Epithelial cell of esophagus (primary cell): ENCODE data around the gene NKX6-1.

Experiments used
- DNase-seq: peaks from one replicate; pipeline ENCODE4 v3.0.0; 2010; ENCODE audit warnings: low read depth
- H3K4me3 ChIP-seq: 2 replicates; pipeline ENCODE4 v1.5.1; 2011; ENCODE audit warnings: mild to moderate bottlenecking, low read length, control low read depth
- TF ChIP-seq, protein P1 (sequence below): IDR thresholded peaks from 2 replicates; pipeline ENCODE4 v1.5.1; 2011; ENCODE audit warnings: low read depth, mild to moderate bottlenecking, low read length, control low read depth, inconsistent platforms; ENCODE audit not compliant: insufficient read depth; ENCODE audit errors: missing control alignments

Gene NKX6-1

DNA sequence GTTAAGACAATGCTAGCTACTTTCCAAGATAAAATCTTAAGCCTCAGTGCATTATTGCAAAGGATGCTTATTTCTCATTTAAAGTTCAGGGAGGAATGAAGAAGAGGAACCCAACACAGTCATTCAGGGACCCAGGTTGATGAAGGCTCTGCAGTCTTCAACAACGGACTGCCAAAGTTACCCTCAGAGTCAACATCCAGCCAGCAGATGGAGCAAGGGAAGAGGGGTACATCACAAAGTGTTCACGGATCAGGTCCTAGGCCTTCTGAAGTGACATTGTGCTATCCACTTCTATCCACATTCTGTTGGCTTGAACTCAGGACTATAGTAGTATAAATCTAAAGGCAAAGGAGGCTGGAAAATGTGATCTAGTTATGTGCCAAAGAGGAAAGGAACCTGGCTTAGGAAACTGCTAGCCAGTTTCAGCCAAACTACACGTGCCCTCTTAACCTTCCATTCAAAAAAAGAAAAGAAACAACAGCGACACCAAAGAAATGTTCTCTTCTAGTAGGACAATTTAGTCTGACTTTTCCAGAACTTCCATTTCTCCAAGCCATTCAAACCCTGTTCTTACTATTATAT, 28.8 kb downstream of the NKX6-1 start:
- TF ChIP-seq, protein P1, sequence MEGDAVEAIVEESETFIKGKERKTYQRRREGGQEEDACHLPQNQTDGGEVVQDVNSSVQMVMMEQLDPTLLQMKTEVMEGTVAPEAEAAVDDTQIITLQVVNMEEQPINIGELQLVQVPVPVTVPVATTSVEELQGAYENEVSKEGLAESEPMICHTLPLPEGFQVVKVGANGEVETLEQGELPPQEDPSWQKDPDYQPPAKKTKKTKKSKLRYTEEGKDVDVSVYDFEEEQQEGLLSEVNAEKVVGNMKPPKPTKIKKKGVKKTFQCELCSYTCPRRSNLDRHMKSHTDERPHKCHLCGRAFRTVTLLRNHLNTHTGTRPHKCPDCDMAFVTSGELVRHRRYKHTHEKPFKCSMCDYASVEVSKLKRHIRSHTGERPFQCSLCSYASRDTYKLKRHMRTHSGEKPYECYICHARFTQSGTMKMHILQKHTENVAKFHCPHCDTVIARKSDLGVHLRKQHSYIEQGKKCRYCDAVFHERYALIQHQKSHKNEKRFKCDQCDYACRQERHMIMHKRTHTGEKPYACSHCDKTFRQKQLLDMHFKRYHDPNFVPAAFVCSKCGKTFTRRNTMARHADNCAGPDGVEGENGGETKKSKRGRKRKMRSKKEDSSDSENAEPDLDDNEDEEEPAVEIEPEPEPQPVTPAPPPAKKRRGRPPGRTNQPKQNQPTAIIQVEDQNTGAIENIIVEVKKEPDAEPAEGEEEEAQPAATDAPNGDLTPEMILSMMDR, result no peak
- DNase-seq, result no peak
- no peak overlapping the region for H3K4me3 ChIP-seq

DNA sequence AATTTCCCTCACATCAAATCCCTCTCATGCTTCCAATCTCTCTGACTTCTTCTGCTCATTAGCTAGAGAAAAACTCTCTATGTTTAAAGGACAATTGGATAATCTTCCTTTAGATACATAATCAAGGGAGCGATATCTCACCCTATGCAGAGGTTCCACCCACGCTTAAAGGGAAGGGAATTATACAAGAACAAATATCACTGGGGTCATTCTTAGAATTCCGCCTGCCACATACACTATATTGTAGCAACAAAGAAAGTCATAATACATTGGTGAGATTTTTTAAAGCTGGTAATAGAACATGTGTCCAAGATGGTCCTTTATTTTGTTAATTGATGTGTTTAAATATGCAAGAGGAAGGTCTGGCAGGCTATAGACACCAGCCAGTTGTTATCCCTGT, 31.5 kb downstream of the NKX6-1 start:
- TF ChIP-seq, protein P1, result no peak
- H3K4me3 ChIP-seq, result no peak overlapping the region
- DNase-seq, result no peak

DNA sequence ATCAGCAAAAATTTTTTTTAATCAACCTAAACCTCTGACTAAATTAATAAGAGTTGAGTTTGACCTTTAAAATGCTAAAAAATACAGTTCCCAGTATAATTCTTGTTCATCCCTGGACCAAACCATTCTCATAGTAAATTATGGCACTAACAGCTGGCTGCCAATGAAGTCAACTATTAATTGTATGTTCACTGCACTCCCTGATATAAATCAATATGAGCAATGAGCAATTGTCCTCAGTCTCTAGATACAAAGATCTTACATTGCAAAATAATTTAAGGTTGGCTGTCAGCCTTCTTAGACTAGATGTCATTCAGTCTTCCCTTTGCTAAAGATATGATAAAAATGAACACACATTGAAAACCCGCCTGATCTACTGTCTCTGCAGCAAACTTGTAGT, 39.3 kb downstream of the NKX6-1 start:
- no peak overlapping the region for H3K4me3 ChIP-seq
- DNase-seq, result no peak
- TF ChIP-seq, protein P1, result no peak

DNA sequence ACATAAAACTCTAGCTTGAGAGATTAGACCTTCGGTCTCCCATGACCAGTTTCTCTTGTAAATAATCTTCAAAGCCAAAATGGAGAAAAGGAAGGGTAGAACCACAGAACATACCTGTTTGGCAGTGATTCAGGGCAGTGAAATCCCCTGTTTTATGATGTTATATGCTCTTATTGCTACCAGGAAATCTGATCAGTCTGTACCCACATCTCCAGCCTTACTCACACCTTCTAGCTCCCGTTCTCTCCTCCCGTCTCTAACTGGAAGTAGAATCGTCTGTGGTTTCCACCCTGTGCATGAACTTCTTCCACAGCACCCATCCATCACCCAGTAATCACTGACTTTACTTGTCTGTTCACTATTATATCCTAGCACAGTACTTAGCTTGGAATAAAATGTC, 42.9 kb downstream of the NKX6-1 start:
- no peak overlapping the region for H3K4me3 ChIP-seq
- no peak for DNase-seq
- TF ChIP-seq, protein P1, result no peak

DNA sequence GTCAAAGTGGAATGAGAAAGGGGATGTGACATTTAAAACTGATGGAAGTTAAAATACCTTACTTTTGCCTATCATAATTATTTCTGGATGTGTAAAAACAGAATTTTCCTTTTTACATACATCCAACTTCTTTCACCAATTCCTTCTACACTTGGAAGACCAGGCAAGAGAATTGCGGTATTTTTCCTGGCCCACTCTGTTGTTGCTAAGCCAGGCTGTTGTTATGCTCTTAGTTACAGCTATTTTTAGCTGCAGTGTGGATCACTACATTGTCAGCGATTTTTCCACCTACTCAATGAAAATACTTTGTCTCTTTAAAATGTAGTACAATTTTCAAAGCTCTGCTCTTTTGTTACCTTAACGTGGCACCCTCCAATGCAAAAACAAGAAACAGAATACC, 43.4 kb downstream of the NKX6-1 start:
- TF ChIP-seq, protein P1, result no peak
- H3K4me3 ChIP-seq, result no peak overlapping the region
- no peak for DNase-seq

DNA sequence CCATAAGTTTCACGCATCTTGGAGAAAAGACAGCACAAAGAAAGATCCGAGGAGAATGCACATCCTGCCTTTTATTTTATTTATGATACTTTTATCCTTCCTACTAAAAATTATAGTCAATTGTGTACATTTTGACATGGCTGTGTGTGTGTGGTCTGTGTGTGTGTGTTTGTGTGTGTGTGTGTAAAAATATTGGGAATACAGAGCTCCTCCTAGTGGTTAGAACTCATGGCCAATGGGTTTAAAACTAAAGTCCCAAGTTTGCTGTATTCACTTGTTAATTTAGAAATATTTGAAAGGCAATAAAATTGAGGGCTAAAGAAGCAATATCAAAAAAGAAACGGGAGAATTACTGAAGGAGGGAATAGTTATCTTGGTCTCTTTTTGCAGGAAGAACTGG, 47.5 kb downstream of the NKX6-1 start:
- TF ChIP-seq, protein P1, result peak; percentile 50
- DNase-seq, result peak; percentile 6

DNA sequence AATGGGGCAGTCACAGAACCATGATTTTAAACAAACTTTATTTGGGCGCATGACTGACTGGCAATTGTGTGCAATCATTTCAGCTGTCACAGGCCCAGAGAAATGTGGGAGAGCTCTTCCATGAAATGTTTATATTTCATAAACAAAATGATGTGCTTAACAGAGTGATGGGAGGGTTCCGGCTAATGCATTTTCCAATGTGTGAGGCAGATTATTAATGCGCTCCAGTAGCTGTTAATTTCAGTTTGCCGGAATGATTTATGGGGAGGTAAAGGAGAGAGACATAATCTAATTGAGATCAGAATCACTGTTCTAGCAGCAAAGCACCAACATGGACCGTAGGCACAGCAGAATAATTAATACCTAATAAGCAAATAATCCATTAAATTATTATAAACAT, 55.6 kb downstream of the NKX6-1 start:
- no peak for DNase-seq
- TF ChIP-seq, protein P1, result no peak
- no peak overlapping the region for H3K4me3 ChIP-seq

More for the DNA sequence above, 47.5 kb downstream of the NKX6-1 start:
- H3K4me3 ChIP-seq, result no peak overlapping the region
